GM18907 (cell line): ENCODE measurements around the gene CRYGB.

Experiments
- ATAC-seq: cut with Tn5 transposase; IDR thresholded peaks from one replicate; pipeline ENCODE4 v1.9.1; 2021; ENCODE audit warnings: mild to moderate bottlenecking, moderate library complexity; ENCODE audit not compliant: unreplicated experiment

Gene CRYGB

GRCh38 chr2:208146006-208146405 lies at the start of gene CRYGB:
CRYGB (minus strand) TSS chr2:208146158; CDS start chr2:208146120, 38 bp downstream.
- ATAC-seq = no peak

GRCh38 chr2:208195531-208195930 lies 49.6 kb upstream of the CRYGB start:
- no peak for ATAC-seq

GRCh38 chr2:208192611-208193236 lies 46.8 kb upstream of the CRYGB start:
- no peak for ATAC-seq

- ATAC-seq = no peak
Observed at GRCh38 chr2:208189810-208190503, 44.0 kb upstream of the CRYGB start, which contains the start of gene C2orf80. C2orf80 (minus strand) TSS chr2:208190030; CDS start chr2:208186986, 3,044 bp downstream.

- ATAC-seq = no peak
Observed at GRCh38 chr2:208189069-208189809, 43.3 kb upstream of the CRYGB start.

GRCh38 chr2:208186893-208187292 lies 40.9 kb upstream of the CRYGB start:
- no peak for ATAC-seq

- ATAC-seq = no peak
Observed at GRCh38 chr2:208186465-208186864, 40.5 kb upstream of the CRYGB start.

- no peak for ATAC-seq
Observed at GRCh38 chr2:208183972-208184705, 38.2 kb upstream of the CRYGB start.

GRCh38 chr2:208183526-208183925 lies 37.6 kb upstream of the CRYGB start:
- no peak for ATAC-seq

GRCh38 chr2:208182835-208183234 lies 36.9 kb upstream of the CRYGB start:
- no peak for ATAC-seq

GRCh38 chr2:208179028-208179609 lies 33.2 kb upstream of the CRYGB start:
- ATAC-seq = no peak

- ATAC-seq = no peak
Observed at GRCh38 chr2:208175840-208176153, 29.8 kb upstream of the CRYGB start.

- ATAC-seq = peak; percentile 98
Observed at GRCh38 chr2:208175069-208175839, 29.3 kb upstream of the CRYGB start.

- no peak for ATAC-seq
Observed at GRCh38 chr2:208174144-208174543, 28.2 kb upstream of the CRYGB start.

- no peak for ATAC-seq
Observed at GRCh38 chr2:208172125-208172524, 26.2 kb upstream of the CRYGB start.

- no peak for ATAC-seq
Observed at GRCh38 chr2:208164951-208165755, 19.2 kb upstream of the CRYGB start.

GRCh38 chr2:208163489-208163888 lies 17.5 kb upstream of the CRYGB start, which contains the start of gene CRYGA:
CRYGA (minus strand) TSS chr2:208163589; CDS start chr2:208163556, 33 bp downstream.
- no peak for ATAC-seq

- no peak for ATAC-seq
Observed at GRCh38 chr2:208156439-208156838, 10.5 kb upstream of the CRYGB start.

GRCh38 chr2:208153156-208153555 lies 7.2 kb upstream of the CRYGB start:
- ATAC-seq = no peak
